GM21360 (cell line): ENCODE data around the gene TMEM51.

Experiments
- ATAC-seq: cut with Tn5 transposase; IDR thresholded peaks from one replicate; pipeline ENCODE4 v1.9.1; 2021; ENCODE audit warnings: mild to moderate bottlenecking, moderate library complexity; ENCODE audit not compliant: unreplicated experiment

The TMEM51 gene

GRCh38 chr1:15153184-15153841, at the start of gene TMEM51:
Gene TMEM51, plus strand, starts transcription at chr1:15153747. Its CDS starts 61,341 bp downstream, at chr1:15215088.
- ATAC-seq, result no peak

- ATAC-seq, result no peak
Measured at GRCh38 chr1:15103906-15104305, 49.6 kb upstream of the TMEM51 start.

GRCh38 chr1:15104768-15105167, 48.8 kb upstream of the TMEM51 start:
- ATAC-seq, result no peak

GRCh38 chr1:15106608-15107007, 46.9 kb upstream of the TMEM51 start:
- no peak for ATAC-seq

GRCh38 chr1:15107058-15107687, 46.4 kb upstream of the TMEM51 start:
- no peak for ATAC-seq

- ATAC-seq, result no peak
Measured at GRCh38 chr1:15107911-15108310, 45.6 kb upstream of the TMEM51 start.

- no peak for ATAC-seq
Measured at GRCh38 chr1:15110128-15110866, 43.2 kb upstream of the TMEM51 start.

GRCh38 chr1:15110867-15111230, 42.7 kb upstream of the TMEM51 start:
- ATAC-seq, result no peak

- no peak for ATAC-seq
Measured at GRCh38 chr1:15113146-15113545, 40.4 kb upstream of the TMEM51 start.

GRCh38 chr1:15114884-15115283, 38.7 kb upstream of the TMEM51 start:
- ATAC-seq, result no peak

- ATAC-seq, result no peak
Measured at GRCh38 chr1:15115542-15116330, 37.8 kb upstream of the TMEM51 start.

GRCh38 chr1:15116966-15117365, 36.6 kb upstream of the TMEM51 start:
- ATAC-seq, result no peak

GRCh38 chr1:15117671-15118325, 35.7 kb upstream of the TMEM51 start:
- no peak for ATAC-seq

- no peak for ATAC-seq
Measured at GRCh38 chr1:15118579-15118978, 35.0 kb upstream of the TMEM51 start.

- no peak for ATAC-seq
Measured at GRCh38 chr1:15120251-15120945, 33.1 kb upstream of the TMEM51 start.

GRCh38 chr1:15122331-15122730, 31.2 kb upstream of the TMEM51 start:
- ATAC-seq, result no peak

- no peak for ATAC-seq
Measured at GRCh38 chr1:15123270-15123669, 30.3 kb upstream of the TMEM51 start.

GRCh38 chr1:15123925-15124324, 29.6 kb upstream of the TMEM51 start:
- no peak for ATAC-seq

- no peak for ATAC-seq
Measured at GRCh38 chr1:15124362-15125100, 29.0 kb upstream of the TMEM51 start.
